ENCODE data around the gene EXOC3. TPM values are rescaled to one million over a fixed set of nuclear protein-coding genes. Genes with fewer than 3 reads are reported as not detected.
"Not testable (repeated sequence)": the region's sequence is repeated elsewhere in the genome, so short reads cannot be mapped to it uniquely, and the experiment has no call there.

The EXOC3 gene
- total RNA-seq, 3 donors from 2014 or later (not counting 1 experiment from before 2014, with no cell fraction given) = 89.6 to 99.9 (median 96.3) TPM

DNA sequence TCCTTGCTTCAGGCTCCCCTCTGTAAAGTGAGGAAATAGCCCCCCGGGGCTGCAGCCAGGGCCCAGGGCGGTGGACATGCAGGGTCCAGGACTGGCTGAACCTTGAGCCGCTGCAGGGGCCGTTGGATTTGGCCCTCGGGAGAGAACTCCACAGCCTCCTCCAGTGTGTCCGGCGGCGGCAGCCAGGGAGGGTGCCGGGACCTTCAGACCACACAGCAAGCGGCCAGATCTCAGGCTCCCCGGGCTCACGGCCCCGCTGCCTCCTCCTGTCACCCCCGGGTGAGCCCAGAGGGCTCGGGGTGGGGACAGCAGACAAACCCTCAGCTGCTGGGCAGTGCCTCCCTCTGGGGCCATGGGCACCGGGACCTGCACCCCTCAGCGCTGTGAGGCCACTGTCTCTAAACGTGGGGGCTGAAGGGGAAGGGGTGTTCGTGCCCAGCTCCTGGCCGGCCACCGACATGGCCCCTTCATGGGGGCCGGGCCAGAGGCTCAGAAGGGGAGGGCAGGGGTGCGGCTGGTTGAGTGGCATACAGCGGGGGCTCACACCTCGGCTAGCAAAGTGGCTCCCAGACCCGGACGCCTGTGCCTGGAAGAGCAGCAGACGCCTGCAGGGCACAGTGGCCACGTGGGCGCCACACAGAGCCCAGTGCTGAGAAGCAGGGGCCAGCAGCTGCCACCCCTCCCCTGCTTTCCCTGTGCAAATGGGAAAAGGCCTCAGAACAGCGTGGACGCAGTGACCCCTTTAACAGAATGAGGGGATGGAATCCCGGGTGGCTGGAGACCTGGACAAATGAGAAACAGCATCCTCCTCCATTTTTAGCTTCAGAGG is 61.6 kb downstream of the EXOC3 start:
- Mint-ChIP-seq H3K4me3 (no peak overlapping the region), H3K36me3 (no peaks in the 10 kb centered on the region), H3K4me1 (peaks cover 3 to 6% of the 10 kb centered on the region in 2 donors), H3K27ac (no peak overlapping the region), H3K27me3 (ENCODE audit: low read depth in 2 of 2) (peaks cover 7 to 8% of the 10 kb centered on the region in 2 donors), H3K9me3 (no peaks in the 10 kb centered on the region)
- H3K27me3 ChIP-seq (ENCODE audit: control insufficient read depth, insufficient read depth, low read length) = peaks cover 4% of the 10 kb centered on the region
- no peaks in the 10 kb centered on the region for H3K9me3 ChIP-seq (ENCODE audit: control insufficient read depth, insufficient read depth, low read length)
- 86% methylated on average over 33 of the region's 33 CpGs for whole genome bisulfite sequencing (ENCODE audit: insufficient coverage)
- no peaks in the 10 kb centered on the region for H3K4me1 ChIP-seq (ENCODE audit: control insufficient read depth, insufficient read depth, low read length)
- no peak overlapping the region for H3K4me3 ChIP-seq (ENCODE audit: low read length)
- ATAC-seq (no peak), DNase-seq (no peak)
- intact Hi-C loops (cut with micrococcal nuclease) = no loop called here
- TF ChIP-seq, protein P1, sequence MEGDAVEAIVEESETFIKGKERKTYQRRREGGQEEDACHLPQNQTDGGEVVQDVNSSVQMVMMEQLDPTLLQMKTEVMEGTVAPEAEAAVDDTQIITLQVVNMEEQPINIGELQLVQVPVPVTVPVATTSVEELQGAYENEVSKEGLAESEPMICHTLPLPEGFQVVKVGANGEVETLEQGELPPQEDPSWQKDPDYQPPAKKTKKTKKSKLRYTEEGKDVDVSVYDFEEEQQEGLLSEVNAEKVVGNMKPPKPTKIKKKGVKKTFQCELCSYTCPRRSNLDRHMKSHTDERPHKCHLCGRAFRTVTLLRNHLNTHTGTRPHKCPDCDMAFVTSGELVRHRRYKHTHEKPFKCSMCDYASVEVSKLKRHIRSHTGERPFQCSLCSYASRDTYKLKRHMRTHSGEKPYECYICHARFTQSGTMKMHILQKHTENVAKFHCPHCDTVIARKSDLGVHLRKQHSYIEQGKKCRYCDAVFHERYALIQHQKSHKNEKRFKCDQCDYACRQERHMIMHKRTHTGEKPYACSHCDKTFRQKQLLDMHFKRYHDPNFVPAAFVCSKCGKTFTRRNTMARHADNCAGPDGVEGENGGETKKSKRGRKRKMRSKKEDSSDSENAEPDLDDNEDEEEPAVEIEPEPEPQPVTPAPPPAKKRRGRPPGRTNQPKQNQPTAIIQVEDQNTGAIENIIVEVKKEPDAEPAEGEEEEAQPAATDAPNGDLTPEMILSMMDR (IDR thresholded peaks at IDR 0.05) = no peak
- H3K36me3 ChIP-seq (ENCODE audit: control insufficient read depth, insufficient read depth, low read length) = no peaks in the 10 kb centered on the region
- H3K27ac ChIP-seq (ENCODE audit: low read length) = no peak overlapping the region

DNA sequence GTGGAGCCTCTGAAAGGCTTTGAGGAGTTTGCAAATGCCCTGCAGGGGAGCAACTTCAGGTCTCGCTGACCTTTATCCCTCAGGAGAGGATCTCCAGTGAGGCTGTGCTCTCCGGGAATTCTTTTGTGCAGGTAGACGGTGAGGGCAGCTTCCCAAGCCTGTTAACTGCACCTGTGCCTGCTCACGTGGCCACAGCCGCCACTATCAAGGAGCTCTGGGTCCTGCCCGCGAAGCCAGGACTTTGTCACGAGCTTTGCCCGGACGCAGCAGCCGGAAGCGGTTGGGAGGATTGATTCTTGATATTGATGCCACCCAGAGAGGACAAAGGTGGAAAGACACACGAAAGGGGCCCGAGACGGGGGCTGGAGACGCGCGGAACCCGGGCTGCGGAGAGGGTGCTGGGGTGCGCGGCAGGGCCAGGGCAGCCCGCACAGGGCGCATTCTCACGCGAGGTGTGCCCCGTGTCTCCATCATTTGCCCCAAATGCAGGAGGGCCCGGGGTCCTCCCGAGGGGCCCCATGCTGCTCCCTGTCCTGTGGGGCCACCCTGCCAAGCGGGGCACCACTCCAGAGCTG is 63.1 kb downstream of the EXOC3 start:
- Histone ChIP-seq H3K4me1 (ENCODE audit: control insufficient read depth, insufficient read depth, low read length) (no peaks in the 10 kb centered on the region), H3K27ac (ENCODE audit: low read length) (no peak overlapping the region), H3K4me3 (ENCODE audit: low read length) (no peak overlapping the region), H3K36me3 (ENCODE audit: control insufficient read depth, insufficient read depth, low read length) (no peaks in the 10 kb centered on the region), H3K9me3 (ENCODE audit: control insufficient read depth, insufficient read depth, low read length) (no peaks in the 10 kb centered on the region), H3K27me3 (ENCODE audit: control insufficient read depth, insufficient read depth, low read length) (peaks cover 3% of the 10 kb centered on the region)
- 78% methylated on average over 30 of the region's 30 CpGs for WGBS (ENCODE audit: insufficient coverage)
- DNase-seq (no peak), ATAC-seq (no peak)
- H3K27me3 Mint-ChIP-seq (ENCODE audit: low read depth in 2 of 2) = peaks cover 7 to 8% of the 10 kb centered on the region in 2 donors
- intact Hi-C loops (cut with micrococcal nuclease) = no loop called here
- no peaks in the 10 kb centered on the region for H3K36me3 Mint-ChIP-seq
- H3K27ac Mint-ChIP-seq = no peak overlapping the region
- TF ChIP-seq, protein P1 (IDR thresholded peaks at IDR 0.05) = no peak
- peaks cover 2 to 6% of the 10 kb centered on the region in 2 donors for H3K4me1 Mint-ChIP-seq
- H3K4me3 Mint-ChIP-seq = no peak overlapping the region
- no peaks in the 10 kb centered on the region for H3K9me3 Mint-ChIP-seq

DNA sequence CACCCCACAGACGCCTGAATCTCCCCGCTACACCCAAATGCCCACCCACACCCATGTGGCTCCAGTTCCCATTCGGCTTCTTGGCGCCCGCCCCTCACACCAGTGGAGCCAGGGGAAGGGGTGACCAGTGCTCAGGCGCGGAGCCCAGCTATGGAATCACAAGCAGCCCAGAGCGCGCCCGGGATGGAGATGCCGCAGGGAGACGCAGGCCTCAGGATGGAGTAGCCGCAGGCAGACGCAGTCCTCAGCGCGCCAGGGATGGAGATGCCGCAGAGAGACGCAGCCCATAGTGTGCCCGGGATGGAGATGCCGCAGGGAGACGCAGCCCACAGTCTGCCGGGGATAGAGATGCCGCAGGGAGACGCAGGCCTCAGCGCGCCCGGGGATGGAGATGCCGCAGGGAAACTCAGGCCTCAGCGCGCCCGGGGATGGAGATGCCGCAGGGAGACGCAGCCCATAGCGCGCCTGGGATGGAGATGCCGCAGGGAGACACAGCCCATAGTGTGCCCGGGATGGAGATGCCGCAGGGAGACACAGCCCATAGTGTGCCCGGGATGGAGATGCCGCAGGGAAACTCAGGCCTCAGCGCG is 65.1 kb downstream of the EXOC3 start:
- H3K36me3 ChIP-seq (ENCODE audit: control insufficient read depth, insufficient read depth, low read length); H3K4me3 Mint-ChIP-seq; H3K4me1 Mint-ChIP-seq; H3K36me3 Mint-ChIP-seq; H3K9me3 Mint-ChIP-seq; ATAC-seq; H3K9me3 ChIP-seq (ENCODE audit: control insufficient read depth, insufficient read depth, low read length); H3K27me3 ChIP-seq (ENCODE audit: control insufficient read depth, insufficient read depth, low read length); H3K27me3 Mint-ChIP-seq (ENCODE audit: low read depth in 2 of 2); H3K27ac Mint-ChIP-seq; intact Hi-C loops (cut with micrococcal nuclease); H3K4me3 ChIP-seq (ENCODE audit: low read length); H3K27ac ChIP-seq (ENCODE audit: low read length); H3K4me1 ChIP-seq (ENCODE audit: control insufficient read depth, insufficient read depth, low read length); DNase-seq: not testable (repeated sequence)
- 97% methylated on average over 42 of the region's 42 CpGs for WGBS (ENCODE audit: insufficient coverage)

DNA sequence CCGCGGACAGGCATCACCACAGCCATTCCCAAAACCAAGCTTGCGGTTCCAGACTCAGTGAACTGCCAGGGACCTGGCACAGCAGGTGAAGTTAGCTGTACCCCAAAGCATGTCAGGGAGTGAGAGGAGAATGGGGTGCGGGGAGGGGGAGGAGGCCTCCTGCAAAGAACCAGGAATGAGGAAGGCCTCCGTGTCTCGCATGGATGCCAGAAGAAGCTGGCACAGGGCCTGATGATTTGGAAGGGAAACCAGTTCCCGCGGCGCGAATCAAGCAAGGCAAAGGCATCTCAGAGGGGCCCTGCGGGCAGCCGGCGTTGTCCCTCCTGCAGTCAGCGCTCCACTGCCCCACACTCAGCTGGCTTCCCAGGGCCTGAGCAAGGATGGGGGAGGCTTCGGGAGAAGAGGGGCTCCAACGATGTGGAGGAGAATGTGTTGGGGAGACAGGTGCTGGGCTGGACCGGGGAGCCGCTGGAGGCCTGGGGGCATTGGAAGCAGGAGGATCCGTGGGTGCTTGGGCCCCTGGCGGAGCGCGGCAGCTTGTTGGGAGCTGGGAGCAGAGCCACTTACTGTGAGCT is 66.7 kb downstream of the EXOC3 start:
- no peaks in the 10 kb centered on the region for H3K9me3 ChIP-seq (ENCODE audit: control insufficient read depth, insufficient read depth, low read length)
- no peak overlapping the region for H3K27ac Mint-ChIP-seq
- no peaks in the 10 kb centered on the region for H3K4me1 ChIP-seq (ENCODE audit: control insufficient read depth, insufficient read depth, low read length)
- 93% methylated on average over 22 of the region's 22 CpGs for WGBS (ENCODE audit: insufficient coverage)
- H3K36me3 ChIP-seq (ENCODE audit: control insufficient read depth, insufficient read depth, low read length) = no peaks in the 10 kb centered on the region
- H3K4me1 Mint-ChIP-seq = no peaks in the 10 kb centered on the region
- no peak overlapping the region for H3K27ac ChIP-seq (ENCODE audit: low read length)
- intact Hi-C loops (cut with micrococcal nuclease) = no loop called here
- ATAC-seq (no peak), DNase-seq (no peak)
- H3K9me3 Mint-ChIP-seq = no peaks in the 10 kb centered on the region
- no peak overlapping the region for H3K4me3 ChIP-seq (ENCODE audit: low read length)
- TF ChIP-seq, protein P1 (IDR thresholded peaks at IDR 0.05) = no peak
- no peaks in the 10 kb centered on the region for H3K27me3 Mint-ChIP-seq (ENCODE audit: low read depth in 2 of 2)
- no peaks in the 10 kb centered on the region for H3K27me3 ChIP-seq (ENCODE audit: control insufficient read depth, insufficient read depth, low read length)
- H3K4me3 Mint-ChIP-seq = no peak overlapping the region
- H3K36me3 Mint-ChIP-seq = no peaks in the 10 kb centered on the region

All from natural killer cell (primary cell).